GM23248 (cell line): ENCODE data around the gene RELN. TPM values are rescaled to one million over a fixed set of nuclear protein-coding genes. Genes with fewer than 3 reads are reported as not detected.

ENCODE experiments used
- DNase-seq: peaks from one replicate; pipeline ENCODE4 v3.0.0-alpha.2; 2015
- H2AFZ ChIP-seq: fragments of 200-600 bp; sonication (generic); 2 replicates; pipeline ENCODE4 v1.6.1; 2016; ENCODE audit warnings: antibody characterized with exemption
- H3F3A ChIP-seq: fragments of 200-600 bp; sonication (generic); 2 replicates; pipeline ENCODE4 v1.6.1; 2016; ENCODE audit warnings: mild to moderate bottlenecking, antibody characterized with exemption, mixed run types; ENCODE audit not compliant: insufficient read depth
- H3K27ac ChIP-seq: fragments of 200-600 bp; sonication (generic); 2 replicates; pipeline ENCODE4 v1.5.1; 2016; ENCODE audit warnings: mild to moderate bottlenecking
- H3K27me3 ChIP-seq: fragments of 200-600 bp; sonication (generic); replicated peaks from 2 replicates; pipeline ENCODE4 v1.6.1; 2016; ENCODE audit warnings: mild to moderate bottlenecking; ENCODE audit not compliant: insufficient read depth
- H3K36me3 ChIP-seq: fragments of 200-600 bp; sonication (generic); 2 replicates; pipeline ENCODE4 v1.6.1; 2016; ENCODE audit warnings: low read depth, mild to moderate bottlenecking
- H3K4me1 ChIP-seq: fragments of 200-600 bp; sonication (generic); 2 replicates; pipeline ENCODE4 v1.6.1; 2016; ENCODE audit warnings: mild to moderate bottlenecking; ENCODE audit not compliant: insufficient read depth
- H3K4me2 ChIP-seq: fragments of 200-600 bp; sonication (generic); one replicate; pipeline ENCODE4 v1.6.1; 2016; ENCODE audit warnings: mild to moderate bottlenecking; ENCODE audit not compliant: unreplicated experiment
- H3K4me3 ChIP-seq: fragments of 200-600 bp; sonication (generic); 2 replicates; pipeline ENCODE4 v1.5.1; 2016; ENCODE audit warnings: mild to moderate bottlenecking
- H3K79me2 ChIP-seq: fragments of 200-600 bp; sonication (generic); 2 replicates; pipeline ENCODE4 v1.6.1; 2016; ENCODE audit warnings: mild to moderate bottlenecking; ENCODE audit not compliant: insufficient read depth
- H3K9ac ChIP-seq: fragments of 200-600 bp; sonication (generic); 2 replicates; pipeline ENCODE4 v1.6.1; 2016; ENCODE audit warnings: mild to moderate bottlenecking
- H3K9me2 ChIP-seq: fragments of 200-600 bp; sonication (generic); 2 replicates; pipeline ENCODE4 v1.6.1; 2016; ENCODE audit warnings: mixed run types, mild to moderate bottlenecking, moderate library complexity; ENCODE audit not compliant: insufficient read depth
- H3K9me3 ChIP-seq: fragments of 200-600 bp; sonication (generic); one replicate; pipeline ENCODE4 v1.6.1; 2017; ENCODE audit warnings: low read depth
- H4K20me1 ChIP-seq: fragments of 200-600 bp; sonication (generic); 2 replicates; pipeline ENCODE4 v1.6.0; 2016; ENCODE audit not compliant: insufficient read depth
- EZH2 ChIP-seq: fragments of 200-600 bp; sonication (generic); IDR thresholded peaks from 2 replicates; pipeline ENCODE4 v1.6.1; 2018; ENCODE audit warnings: antibody characterized with exemption, mild to moderate bottlenecking; ENCODE audit not compliant: insufficient read depth, poor library complexity, severe bottlenecking
- EZH2phosphoT487 ChIP-seq: fragments of 200-600 bp; sonication (generic); IDR thresholded peaks from 2 replicates; pipeline ENCODE4 v1.6.1; 2018; ENCODE audit warnings: antibody characterized with exemption, moderate library complexity, mild to moderate bottlenecking, low read depth; ENCODE audit not compliant: insufficient read depth
- WGBS, 2 experiments: methylation state at CpG; one replicate each; pipeline ENCODE4 v1.1.6; 2015 to 2017; ENCODE audit warnings: low lambda C conversion rate in 2 of 2, low coverage in 1 of 2; ENCODE audit errors: missing lambda C conversion rate in 2 of 2; 5-methylcytosine and 5-hydroxymethylcytosine counted together
- in situ Hi-C: fragments of 300-500 bp; cut with MboI; formaldehyde crosslinking; loops from 2 replicates; pipeline ENCODE4 v1.15.0; 2020
- polyA plus RNA-seq: library from polyadenylated mRNA; unstranded; fragments of >200 nt; fragmentation: Nextera tagmentation; extraction: Ambion mirVana; gene quantifications from 2 replicates; pipeline ENCODE4 v1.2.1, GENCODE V29; 2016
- total RNA-seq: library from RNA; depleted of rRNA; stranded (reverse); fragments of >200 nt; shearing (Covaris generic); gene quantifications from 2 replicates; pipeline ENCODE4 v1.2.3, GENCODE V29; 2014

The RELN gene
- total and polyA plus RNA-seq, 2 experiments from 2014 or later = 0.76 to 0.97 TPM

DNA sequence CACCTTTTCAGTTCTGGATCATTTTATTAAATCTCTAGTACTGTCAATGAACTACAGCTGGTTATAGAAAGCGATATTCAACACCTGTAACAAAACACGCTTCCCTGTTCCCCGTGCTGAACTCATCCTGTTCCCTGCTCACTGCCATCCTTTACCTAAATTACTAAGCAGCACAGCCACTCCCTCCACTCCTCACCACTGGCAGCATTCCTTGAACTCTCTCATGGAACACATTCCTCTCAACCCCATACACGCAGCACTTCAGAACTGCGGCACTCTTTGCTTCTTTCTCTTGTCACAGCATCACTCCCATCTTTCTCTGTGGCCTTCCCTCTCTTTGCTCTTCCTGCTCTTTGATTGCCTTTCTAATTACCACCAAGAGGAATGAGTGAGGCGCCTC lies 27.4 kb downstream of the RELN start:
- no peak overlapping the region for H3K4me3 ChIP-seq
- H4K20me1 ChIP-seq = no peaks in the 10 kb centered on the region
- H3K4me2 ChIP-seq = no peak overlapping the region
- no peaks in the 10 kb centered on the region for H3K36me3 ChIP-seq
- WGBS, 2 experiments = 58 to 64% methylated on average over 6 of the region's 6 CpGs
- no peak for DNase-seq
- no peak overlapping the region for H3K27ac ChIP-seq
- TF ChIP-seq EZH2phosphoT487 (no peak), EZH2 (no peak)
- H3K27me3 ChIP-seq = 0 out of 2 replicates have a peak, but pooled peaks cover 3% of the 10 kb centered on the region
- in situ Hi-C loops = no loop called here
- H3K9me3 ChIP-seq = no peaks in the 10 kb centered on the region
- H3K79me2 ChIP-seq = no peaks in the 10 kb centered on the region
- H3F3A ChIP-seq = no peaks in the 10 kb centered on the region
- no peak overlapping the region for H2AFZ ChIP-seq
- no peaks in the 10 kb centered on the region for H3K9me2 ChIP-seq
- H3K9ac ChIP-seq = no peak overlapping the region
- H3K4me1 ChIP-seq = no peaks in the 10 kb centered on the region

DNA sequence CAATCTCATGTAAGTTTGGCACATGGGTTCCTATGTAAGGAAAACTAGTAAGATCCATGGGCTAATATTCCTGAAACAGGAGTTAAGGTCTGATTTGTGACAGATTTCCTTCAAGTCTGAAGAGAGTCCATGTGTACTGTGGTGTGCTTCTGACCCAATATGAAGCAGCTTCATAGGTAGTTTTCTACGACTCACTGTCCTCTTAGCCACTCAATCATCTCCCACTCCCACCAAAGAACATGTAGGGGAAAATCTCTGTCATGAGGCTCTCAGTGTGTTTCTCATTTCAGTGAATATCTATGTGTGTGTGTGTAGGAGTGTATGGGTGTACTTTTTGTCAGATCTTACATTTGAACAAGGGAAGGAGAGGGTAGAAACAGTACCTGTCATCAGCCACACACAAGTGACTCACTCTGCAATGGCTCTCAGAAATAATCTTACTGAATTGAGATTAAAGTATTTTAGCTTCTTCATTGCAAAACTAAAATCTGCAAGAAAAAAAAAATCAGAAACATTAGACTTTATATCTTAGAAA lies 31.1 kb downstream of the RELN start:
- Histone ChIP-seq H4K20me1 (no peaks in the 10 kb centered on the region), H2AFZ (no peak overlapping the region), H3K9me3 (no peaks in the 10 kb centered on the region), H3K9me2 (no peaks in the 10 kb centered on the region), H3F3A (no peaks in the 10 kb centered on the region), H3K27ac (no peak overlapping the region), H3K9ac (no peak overlapping the region), H3K4me2 (no peak overlapping the region), H3K79me2 (no peaks in the 10 kb centered on the region), H3K27me3 (0 out of 2 replicates have a peak, but pooled peaks cover 3% of the 10 kb centered on the region), H3K4me1 (no peaks in the 10 kb centered on the region), H3K4me3 (no peak overlapping the region), H3K36me3 (no peaks in the 10 kb centered on the region)
- 33 to 64% methylated on average over 1 of the region's 1 CpG for WGBS, 2 experiments
- in situ Hi-C loops = no loop called here
- no peak for TF ChIP-seq EZH2
- TF ChIP-seq EZH2phosphoT487 = no peak
- no peak for DNase-seq

DNA sequence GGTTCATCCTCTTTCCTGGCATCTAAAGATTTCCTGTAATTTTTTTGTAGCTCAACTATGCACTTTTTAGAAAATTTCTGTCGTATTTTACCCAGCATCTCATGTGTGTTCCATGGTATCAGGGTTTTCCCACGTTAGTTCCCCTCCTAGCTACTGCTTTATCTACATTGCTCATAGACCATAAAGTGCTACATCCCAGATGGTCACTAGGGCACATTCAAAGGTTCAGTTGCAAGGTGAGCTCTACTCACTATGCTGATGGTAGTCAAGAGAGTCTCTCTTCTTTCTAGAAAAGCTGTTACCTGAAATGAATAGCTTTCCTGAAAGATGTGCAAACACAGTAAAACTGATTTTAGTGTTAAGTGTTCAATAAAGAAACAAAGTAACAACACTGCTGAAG lies 33.5 kb downstream of the RELN start:
- no peaks in the 10 kb centered on the region for H3K9me3 ChIP-seq
- no peak overlapping the region for H3K4me3 ChIP-seq
- no peaks in the 10 kb centered on the region for H3K79me2 ChIP-seq
- no peaks in the 10 kb centered on the region for H3K9me2 ChIP-seq
- no peaks in the 10 kb centered on the region for H3K4me1 ChIP-seq
- H3K4me2 ChIP-seq = no peak overlapping the region
- TF ChIP-seq EZH2 = no peak
- no peak for TF ChIP-seq EZH2phosphoT487
- H3K27ac ChIP-seq = no peak overlapping the region
- H2AFZ ChIP-seq = no peak overlapping the region
- H3F3A ChIP-seq = no peaks in the 10 kb centered on the region
- no peak for DNase-seq
- H3K27me3 ChIP-seq = no peaks in the 10 kb centered on the region
- H4K20me1 ChIP-seq = no peaks in the 10 kb centered on the region
- no peaks in the 10 kb centered on the region for H3K36me3 ChIP-seq
- in situ Hi-C loops = no loop called here
- WGBS, 2 experiments = 17 to 20% methylated on average over 2 of the region's 2 CpGs
- H3K9ac ChIP-seq = no peak overlapping the region

DNA sequence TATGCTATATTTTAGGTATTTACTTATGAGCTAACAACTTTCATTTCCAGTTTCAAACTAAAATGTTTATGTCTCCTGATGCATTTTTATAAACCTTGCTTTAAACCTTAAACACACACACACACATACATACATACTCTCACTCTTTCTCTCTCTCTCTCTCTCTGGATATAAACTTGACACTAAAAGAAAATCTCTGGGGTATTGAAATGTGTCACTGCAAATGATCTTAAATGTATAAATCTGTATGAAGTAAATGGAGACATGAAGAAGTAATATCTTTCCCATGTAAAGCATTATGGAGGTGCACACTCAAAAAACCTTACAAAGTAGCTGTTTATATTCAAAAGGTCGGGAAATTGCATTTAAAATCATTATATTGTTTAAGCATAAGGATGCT lies 37.0 kb downstream of the RELN start:
- no peaks in the 10 kb centered on the region for H3K36me3 ChIP-seq
- no peak overlapping the region for H3K4me3 ChIP-seq
- H3K27ac ChIP-seq = no peak overlapping the region
- H3K79me2 ChIP-seq = no peaks in the 10 kb centered on the region
- in situ Hi-C loops = no loop called here
- no peaks in the 10 kb centered on the region for H3F3A ChIP-seq
- H3K4me2 ChIP-seq = no peak overlapping the region
- 10 to 17% methylated on average over 1 of the region's 1 CpG for WGBS, 2 experiments
- H2AFZ ChIP-seq = no peak overlapping the region
- H4K20me1 ChIP-seq = no peaks in the 10 kb centered on the region
- TF ChIP-seq EZH2phosphoT487 (no peak), EZH2 (no peak)
- H3K9me2 ChIP-seq = no peaks in the 10 kb centered on the region
- H3K27me3 ChIP-seq = no peaks in the 10 kb centered on the region
- H3K4me1 ChIP-seq = no peaks in the 10 kb centered on the region
- H3K9ac ChIP-seq = no peak overlapping the region
- no peak for DNase-seq
- H3K9me3 ChIP-seq = no peaks in the 10 kb centered on the region

DNA sequence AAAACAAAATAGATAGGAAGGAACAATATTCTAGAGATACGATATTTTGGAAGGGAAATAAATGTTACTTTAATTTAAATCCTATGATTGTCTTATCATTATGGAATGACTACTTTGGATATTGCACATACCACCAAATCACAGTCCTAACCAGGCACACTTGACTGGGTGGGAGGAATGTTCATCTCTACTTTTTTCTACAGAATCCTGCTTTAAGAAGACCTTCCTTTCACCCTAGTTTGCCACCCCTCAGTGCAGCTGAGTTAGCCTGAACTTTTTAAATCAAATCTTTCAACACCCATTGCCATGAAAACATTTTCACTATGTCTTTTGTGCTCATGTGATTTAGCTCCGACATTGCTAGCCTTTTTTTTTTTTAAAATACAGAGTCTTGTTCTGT lies 38.1 kb downstream of the RELN start:
- no peak overlapping the region for H3K27ac ChIP-seq
- no peak for DNase-seq
- in situ Hi-C loops = no loop called here
- WGBS, 2 experiments = 4 to 5% methylated on average over 2 of the region's 2 CpGs
- no peak overlapping the region for H3K4me2 ChIP-seq
- no peak for TF ChIP-seq EZH2
- TF ChIP-seq EZH2phosphoT487 = no peak
- no peaks in the 10 kb centered on the region for H3K9me3 ChIP-seq
- H2AFZ ChIP-seq = no peak overlapping the region
- no peaks in the 10 kb centered on the region for H3K4me1 ChIP-seq
- no peaks in the 10 kb centered on the region for H3K27me3 ChIP-seq
- no peak overlapping the region for H3K9ac ChIP-seq
- no peaks in the 10 kb centered on the region for H3K36me3 ChIP-seq
- H3K4me3 ChIP-seq = no peak overlapping the region
- H3K9me2 ChIP-seq = no peaks in the 10 kb centered on the region
- no peaks in the 10 kb centered on the region for H4K20me1 ChIP-seq
- H3F3A ChIP-seq = no peaks in the 10 kb centered on the region
- no peaks in the 10 kb centered on the region for H3K79me2 ChIP-seq
